BLaER1 treated with 17β-estradiol and CSF1 and Interleukin-3, amounts not matched to agents 10 nM and 100 nM (cell line): ENCODE data around the gene DEFB131B.

ENCODE experiments used
- H3K27ac ChIP-seq, 11 experiments: shearing (Covaris generic); formaldehyde crosslinking; 2 replicates each; pipeline ENCODE4 v1.8.1; 2022
- H3K27me3 ChIP-seq, 11 experiments: shearing (Covaris generic); formaldehyde crosslinking; 2 replicates each; pipeline ENCODE4 v1.8.1; 2022
- H3K36me3 ChIP-seq, 11 experiments: shearing (Covaris generic); formaldehyde crosslinking; 2 replicates each; pipeline ENCODE4 v1.8.1; 2022
- H3K4me1 ChIP-seq, 10 experiments: shearing (Covaris generic); formaldehyde crosslinking; 2 replicates each; pipeline ENCODE4 v1.8.1; 2022
- H3K4me2 ChIP-seq, 11 experiments: shearing (Covaris generic); formaldehyde crosslinking; 2 replicates each; pipeline ENCODE4 v1.8.1; 2022
- H3K4me3 ChIP-seq, 10 experiments: shearing (Covaris generic); formaldehyde crosslinking; 2 replicates each; pipeline ENCODE4 v1.8.1; 2022
- H3K9ac ChIP-seq, 11 experiments: shearing (Covaris generic); formaldehyde crosslinking; 2 replicates each; pipeline ENCODE4 v1.8.1; 2022
- H3K9me3 ChIP-seq, 11 experiments: shearing (Covaris generic); formaldehyde crosslinking; replicated peaks in 1 of 11; 2 replicates each; pipeline ENCODE4 v1.8.1; 2022
- H4K20me1 ChIP-seq, 11 experiments: shearing (Covaris generic); formaldehyde crosslinking; 2 replicates each; pipeline ENCODE4 v1.8.1; 2022
- Cebpa-rat ChIP-seq, 11 experiments: shearing (Covaris generic); IDR thresholded peaks; 2 replicates each; pipeline ENCODE4 v1.8.1; 2022

DEFB131B gene

DNA sequence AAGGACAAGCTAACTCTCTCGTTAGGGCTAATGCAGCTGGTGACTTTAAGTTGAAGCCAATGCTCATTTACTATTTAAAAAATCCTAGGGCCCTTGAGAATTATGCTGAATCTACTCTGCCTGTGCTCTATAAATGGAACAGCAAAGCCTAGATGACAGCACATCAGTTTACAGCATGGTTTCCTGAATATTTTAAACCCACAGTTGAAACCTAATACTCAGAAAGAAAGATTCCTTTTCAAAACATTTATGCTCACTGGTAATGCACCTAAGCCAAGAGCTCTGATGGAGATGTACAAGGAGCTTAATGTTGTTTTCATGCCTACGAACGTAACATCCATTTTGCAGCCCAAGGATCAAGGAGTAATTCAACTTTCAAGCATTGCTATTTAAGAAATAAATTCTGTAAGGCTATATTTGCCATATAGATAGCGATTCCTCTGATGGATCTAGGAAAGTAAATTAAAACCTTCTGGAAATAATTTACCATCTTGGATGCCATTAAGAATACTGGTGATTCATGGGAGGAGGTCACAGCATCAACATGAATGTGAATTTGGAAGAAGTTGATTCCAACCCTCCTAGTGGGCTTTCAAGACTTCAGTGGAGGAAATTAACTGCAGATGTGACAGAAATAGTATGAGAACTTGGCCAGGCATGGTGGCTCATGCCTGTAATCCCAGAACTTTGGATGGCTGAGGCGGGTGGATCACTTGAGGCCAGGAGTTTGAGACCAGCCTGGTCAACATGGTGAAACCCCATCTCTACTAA, 35.7 kb downstream of the DEFB131B start:
- peaks cover 0 to 25% (median 16%) of the 10 kb centered on the region in 10 experiments; a peak in 13 of 20 replicates for H3K4me1 ChIP-seq
- no peak overlapping the region for H3K9ac ChIP-seq
- H3K4me2 ChIP-seq = peak overlapping the region in 7 of 11 experiments; percentile 10 to 73 (median 50); a peak in 12 of 22 replicates
- H3K27ac ChIP-seq = 0 out of 22 replicates have a peak overlapping the region, but pooled peaks of 1 of the 11 experiments have one; percentile 19
- peak overlapping the region in 1 of 10 experiments; percentile 16; a peak in 1 of 20 replicates for H3K4me3 ChIP-seq
- H3K36me3 ChIP-seq = peaks cover 53 to 80% (median 62%) of the 10 kb centered on the region in 11 experiments
- no peaks in the 10 kb centered on the region for H3K27me3 ChIP-seq
- no peaks in the 10 kb centered on the region; a peak in 2 of 22 replicates for H3K9me3 ChIP-seq
- no peak for TF ChIP-seq Cebpa-rat (IDR thresholded peaks at IDR 0.05)
- no peaks in the 10 kb centered on the region for H4K20me1 ChIP-seq

DNA sequence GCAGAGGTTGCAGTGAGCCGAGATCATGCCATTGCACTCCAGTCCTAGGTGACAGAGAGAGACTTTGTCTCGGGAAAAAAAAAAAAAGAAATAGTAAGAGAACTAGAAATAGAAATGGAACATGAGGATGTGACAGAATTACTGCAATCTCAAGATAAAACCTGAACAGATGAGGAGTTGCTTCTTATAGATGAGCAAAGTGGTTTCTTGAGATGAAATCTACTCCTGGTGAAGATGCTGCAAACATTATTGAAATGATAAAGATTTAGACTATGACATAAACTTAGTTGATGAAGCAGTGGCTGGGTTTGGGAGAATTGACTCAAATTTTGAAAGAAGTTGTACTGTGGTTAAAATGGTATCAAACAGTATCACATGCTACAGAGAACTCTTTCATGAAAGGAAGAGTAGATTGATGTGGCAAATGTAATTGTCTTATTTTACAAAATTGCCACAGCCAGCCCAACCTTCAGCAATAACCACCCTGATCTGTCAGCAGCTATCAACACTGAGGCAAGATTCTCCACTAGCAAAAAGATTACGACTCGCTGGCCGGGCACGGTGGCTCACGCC, 36.5 kb downstream of the DEFB131B start:
- Histone ChIP-seq H4K20me1 (no peaks in the 10 kb centered on the region), H3K36me3 (peaks cover 53 to 81% (median 63%) of the 10 kb centered on the region in 11 experiments), H3K4me1 (peaks cover 0 to 25% (median 16%) of the 10 kb centered on the region in 10 experiments; a peak in 13 of 20 replicates), H3K4me3 (no peak overlapping the region), H3K27ac (no peak overlapping the region), H3K27me3 (no peaks in the 10 kb centered on the region), H3K9me3 (no peaks in the 10 kb centered on the region; a peak in 2 of 22 replicates), H3K9ac (no peak overlapping the region), H3K4me2 (peak overlapping the region in 5 of 11 experiments; percentile 38 to 73 (median 65); a peak in 9 of 22 replicates)
- no peak for TF ChIP-seq Cebpa-rat (IDR thresholded peaks at IDR 0.05)

DNA sequence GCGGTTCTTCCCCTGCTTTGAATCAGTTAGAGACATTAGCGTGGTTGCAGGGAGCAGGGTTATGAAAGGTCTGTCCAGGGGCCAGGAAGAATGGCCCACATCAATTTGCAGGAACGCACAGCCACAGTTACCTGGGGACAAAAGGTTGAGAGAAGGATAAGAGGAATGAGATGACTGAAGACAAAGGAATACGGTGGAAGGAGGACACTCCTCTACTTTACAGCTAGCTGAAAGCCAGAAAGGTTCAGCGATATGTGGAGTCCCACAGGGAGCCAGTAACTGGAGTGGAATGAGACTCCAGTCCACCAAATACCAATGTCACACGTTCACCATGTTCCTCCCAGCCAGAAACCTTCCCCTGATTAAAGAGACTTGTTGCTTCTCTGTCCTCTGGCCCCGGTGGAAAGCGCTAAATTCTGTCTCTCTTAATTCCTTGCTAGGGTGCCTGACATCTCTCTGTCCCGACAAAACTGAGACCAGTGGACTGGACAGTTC, 39.4 kb downstream of the DEFB131B start:
- H3K36me3 ChIP-seq = peaks cover 43 to 81% (median 62%) of the 10 kb centered on the region in 11 experiments
- no peak overlapping the region for H3K27ac ChIP-seq
- no peaks in the 10 kb centered on the region for H3K27me3 ChIP-seq
- no peaks in the 10 kb centered on the region; a peak in 2 of 22 replicates for H3K9me3 ChIP-seq
- peaks cover 0 to 33% (median 16%) of the 10 kb centered on the region in 10 experiments; a peak in 13 of 20 replicates for H3K4me1 ChIP-seq
- no peak for TF ChIP-seq Cebpa-rat (IDR thresholded peaks at IDR 0.05)
- H3K4me3 ChIP-seq = no peak overlapping the region
- no peak overlapping the region for H3K4me2 ChIP-seq
- no peaks in the 10 kb centered on the region for H4K20me1 ChIP-seq
- H3K9ac ChIP-seq = no peak overlapping the region

DNA sequence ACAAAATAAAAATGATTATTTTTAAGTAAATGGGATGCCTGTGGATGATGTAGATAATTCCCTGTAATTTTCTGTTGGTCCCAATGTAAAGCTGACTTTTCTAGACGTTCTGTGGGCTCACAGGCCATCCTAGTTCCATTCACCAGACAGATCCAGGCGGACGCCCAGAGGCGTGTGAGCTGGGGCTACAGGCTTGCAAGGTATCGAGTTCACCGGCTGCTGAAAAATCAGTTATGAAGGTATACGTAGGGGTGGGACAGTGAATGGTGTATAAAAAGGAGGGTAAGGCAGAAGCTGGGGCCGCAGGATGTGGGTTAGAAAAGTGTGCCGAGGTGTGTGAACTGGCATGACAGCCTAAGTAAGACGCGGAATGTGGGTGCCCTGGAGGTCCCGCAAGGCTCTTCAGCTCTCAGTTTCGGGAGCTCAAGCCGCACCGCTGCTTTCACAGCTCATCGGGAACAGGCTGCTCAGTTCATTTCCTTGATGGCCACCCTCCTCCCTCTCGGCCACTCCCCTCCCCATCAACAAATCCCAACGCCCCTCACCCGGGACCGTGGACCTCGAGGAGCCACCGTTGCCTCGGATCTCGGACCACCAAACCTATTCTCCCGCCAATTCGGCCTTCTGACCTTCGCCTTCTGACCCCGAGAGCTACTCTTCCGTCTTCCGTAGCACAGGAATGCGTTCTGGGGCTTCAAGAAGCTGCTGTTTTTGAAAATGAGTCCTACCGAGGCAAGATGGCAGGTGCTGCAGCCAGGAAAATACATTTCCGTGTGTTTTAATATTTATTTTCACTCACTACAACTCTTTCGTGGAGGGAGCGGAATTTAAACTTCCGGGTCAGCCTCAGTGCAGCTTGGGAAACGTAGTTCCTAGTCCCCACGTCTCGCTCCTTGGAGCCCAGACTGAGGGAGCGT, 49.8 kb downstream of the DEFB131B start, which contains the start of gene XNDC1N:
TSS of gene XNDC1N (minus strand) at position 775 of the 917 bp plus-strand sequence. CDS start 5,241 bp downstream, outside the sequence.
- Histone ChIP-seq H3K4me3 (peak within 1 kb of the TSS; percentile 72 to 95 (median 88)), H3K9me3 (no peaks in the 10 kb centered on the region), H4K20me1 (peaks cover 0 to 22% (median 11%) of the 10 kb centered on the region in 11 experiments; a peak in 10 of 22 replicates), H3K36me3 (peaks cover 0 to 35% (median 14%) of the 10 kb centered on the region in 11 experiments; a peak in 14 of 22 replicates), H3K27me3 (no peaks in the 10 kb centered on the region), H3K27ac (peak within 1 kb of the TSS; percentile 95 to 99 (median 98)), H3K4me2 (peak within 1 kb of the TSS; percentile 89 to 99 (median 95)), H3K4me1 (peaks cover 24 to 47% (median 38%) of the 10 kb centered on the region in 10 experiments), H3K9ac (peak within 1 kb of the TSS; percentile 92 to 98 (median 95))
- no peak for TF ChIP-seq Cebpa-rat (IDR thresholded peaks at IDR 0.05)

DNA sequence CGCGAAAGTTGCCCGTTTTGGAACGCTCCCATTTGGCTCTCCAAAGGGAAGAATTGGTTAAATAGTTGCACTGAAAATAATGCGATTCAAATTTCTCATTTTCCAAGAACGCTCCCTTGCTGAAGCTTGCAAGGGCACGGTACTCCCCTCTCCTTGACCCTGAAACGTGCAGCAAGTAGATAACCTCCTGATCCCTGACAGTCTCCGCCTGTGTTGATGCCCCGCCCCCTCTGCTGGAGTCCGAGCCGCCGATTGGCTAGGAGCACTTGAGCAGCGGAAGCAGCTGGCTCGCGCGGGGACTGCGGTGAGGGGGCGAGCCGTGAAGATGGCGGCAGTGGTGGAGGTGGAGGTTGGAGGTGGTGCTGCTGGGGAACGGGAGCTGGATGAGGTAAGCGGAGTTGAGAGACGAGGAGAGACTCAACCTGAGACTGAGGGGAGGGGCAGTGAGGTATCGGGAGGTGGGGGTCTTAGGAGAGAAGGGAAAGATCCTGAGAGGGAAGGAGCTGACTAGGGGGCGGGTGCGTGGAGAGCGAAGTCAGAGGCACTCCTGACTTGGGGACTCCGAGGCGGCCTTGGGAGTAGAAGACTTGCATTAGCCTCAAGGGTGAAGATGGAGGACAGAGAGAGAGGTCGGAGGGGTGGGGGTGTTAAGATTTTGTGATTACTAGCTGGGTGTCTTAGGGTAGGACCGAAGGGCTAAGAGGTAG, 50.6 kb downstream of the DEFB131B start, which contains the start of gene RNF121:
TSS of gene RNF121 (plus strand) at position 310 of the 707 bp plus-strand sequence. CDS start at position 326, 16 bp downstream.
- Histone ChIP-seq H3K9me3 (no peaks in the 10 kb centered on the region), H3K4me3 (peak within 1 kb of the TSS; percentile 72 to 95 (median 88)), H3K4me1 (peaks cover 24 to 53% (median 38%) of the 10 kb centered on the region in 10 experiments), H3K4me2 (peak within 1 kb of the TSS; percentile 89 to 99 (median 95)), H3K36me3 (peaks cover 0 to 27% (median 14%) of the 10 kb centered on the region in 11 experiments; a peak in 14 of 22 replicates), H3K27ac (peak within 1 kb of the TSS; percentile 95 to 99 (median 98)), H3K9ac (peak within 1 kb of the TSS; percentile 92 to 98 (median 95)), H4K20me1 (peaks cover 0 to 30% (median 17%) of the 10 kb centered on the region in 11 experiments; a peak in 10 of 22 replicates), H3K27me3 (no peaks in the 10 kb centered on the region)
- TF ChIP-seq Cebpa-rat (IDR thresholded peaks at IDR 0.05) = no peak

DNA sequence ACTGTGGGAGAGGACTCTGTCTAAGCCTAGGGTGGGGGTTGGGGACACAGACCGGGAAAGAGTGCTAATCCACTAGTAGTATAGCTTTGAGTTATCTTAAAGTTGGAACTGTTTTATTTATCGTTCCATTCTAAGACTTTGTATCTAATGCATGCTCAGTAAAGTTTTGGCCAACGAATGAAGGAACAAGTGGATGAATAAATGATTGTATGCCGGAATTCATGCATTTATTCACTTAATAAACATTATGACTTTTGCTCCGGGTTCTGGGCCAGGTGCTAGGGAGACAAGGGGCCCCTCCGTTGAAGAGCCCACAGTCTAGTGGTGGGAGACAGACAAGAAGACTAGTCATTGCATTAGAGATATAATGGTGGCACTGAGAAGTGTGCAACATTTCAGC, 51.2 kb downstream of the DEFB131B start:
- no peak for TF ChIP-seq Cebpa-rat (IDR thresholded peaks at IDR 0.05)
- Histone ChIP-seq H4K20me1 (peaks cover 0 to 36% (median 23%) of the 10 kb centered on the region in 11 experiments; a peak in 11 of 22 replicates), H3K9ac (peak overlapping the region; percentile 92 to 98 (median 95)), H3K36me3 (peaks cover 0 to 22% (median 14%) of the 10 kb centered on the region in 11 experiments; a peak in 14 of 22 replicates), H3K27ac (peak overlapping the region in 10 of 11 experiments; percentile 96 to 99 (median 98); a peak in 20 of 22 replicates), H3K27me3 (no peaks in the 10 kb centered on the region), H3K9me3 (no peaks in the 10 kb centered on the region), H3K4me2 (peak overlapping the region; percentile 89 to 99 (median 94)), H3K4me3 (peak overlapping the region; percentile 72 to 95 (median 88)), H3K4me1 (peaks cover 29 to 59% (median 44%) of the 10 kb centered on the region in 10 experiments)

DNA sequence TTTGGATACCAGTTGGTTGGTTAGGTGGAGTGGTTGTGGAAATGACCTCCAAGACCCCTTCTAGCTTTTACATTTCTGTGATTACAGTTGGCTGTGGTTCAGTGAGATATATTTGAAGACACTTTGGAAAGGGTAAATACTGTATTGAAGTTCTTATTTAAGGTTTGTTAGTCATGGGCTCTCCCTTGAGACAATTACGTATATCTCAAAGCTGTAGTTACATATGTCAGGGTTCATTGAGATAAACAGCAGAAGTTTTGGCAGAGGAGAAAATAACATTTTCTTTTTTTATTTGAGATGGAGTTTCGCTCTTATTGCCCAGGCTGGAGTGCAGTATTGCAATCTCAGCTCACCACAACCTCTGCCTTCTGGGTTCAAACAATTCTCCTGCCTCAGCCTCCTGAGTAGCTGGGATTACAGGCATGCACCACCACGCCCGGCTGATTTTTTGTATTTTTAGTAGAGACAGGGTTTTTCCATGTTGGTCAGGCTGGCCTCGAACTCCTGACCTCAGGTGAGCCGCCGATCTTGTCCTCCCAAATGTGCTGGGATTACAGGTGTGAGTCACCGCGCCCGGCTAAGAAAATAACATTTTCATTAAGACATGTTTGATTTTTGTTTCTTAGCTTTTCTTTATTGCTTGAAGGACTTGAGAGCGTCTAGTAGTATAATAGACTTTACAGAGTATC, 52.4 kb downstream of the DEFB131B start:
- H3K9me3 ChIP-seq = no peaks in the 10 kb centered on the region
- 0 out of 22 replicates have a peak overlapping the region, but pooled peaks of 1 of the 11 experiments have one; percentile 1 for H3K9ac ChIP-seq
- no peak for TF ChIP-seq Cebpa-rat (IDR thresholded peaks at IDR 0.05)
- H3K4me1 ChIP-seq = peaks cover 31 to 65% (median 46%) of the 10 kb centered on the region in 10 experiments
- peaks cover 0 to 45% (median 27%) of the 10 kb centered on the region in 11 experiments; a peak in 11 of 22 replicates for H4K20me1 ChIP-seq
- H3K4me3 ChIP-seq = peak overlapping the region in 6 of 10 experiments; percentile 77 to 95 (median 88); a peak in 5 of 20 replicates
- H3K27me3 ChIP-seq = no peaks in the 10 kb centered on the region
- peaks cover 0 to 13% (median 8%) of the 10 kb centered on the region in 11 experiments; a peak in 14 of 22 replicates for H3K36me3 ChIP-seq
- H3K27ac ChIP-seq = no peak overlapping the region
- H3K4me2 ChIP-seq = peak overlapping the region; percentile 89 to 99 (median 94)
